H54 (cell line): ENCODE data around the gene CHKA.

Experiments used
- DNase-seq: peaks from one replicate; pipeline ENCODE4 v3.0.0; 2011; ENCODE audit warnings: low spot score, mixed read lengths; ENCODE audit not compliant: insufficient read length
- FAIRE-seq: peaks from 3 replicates; lab custom pipeline; 2011; peaks lifted over from hg19 to GRCh38; lab: Jason Lieb, UNC
- POLR2A ChIP-seq: IDR thresholded peaks from 2 replicates; pipeline ENCODE4 v1.6.1; 2011; ENCODE audit warnings: low read depth, mild to moderate bottlenecking, low read length

Gene CHKA

DNA sequence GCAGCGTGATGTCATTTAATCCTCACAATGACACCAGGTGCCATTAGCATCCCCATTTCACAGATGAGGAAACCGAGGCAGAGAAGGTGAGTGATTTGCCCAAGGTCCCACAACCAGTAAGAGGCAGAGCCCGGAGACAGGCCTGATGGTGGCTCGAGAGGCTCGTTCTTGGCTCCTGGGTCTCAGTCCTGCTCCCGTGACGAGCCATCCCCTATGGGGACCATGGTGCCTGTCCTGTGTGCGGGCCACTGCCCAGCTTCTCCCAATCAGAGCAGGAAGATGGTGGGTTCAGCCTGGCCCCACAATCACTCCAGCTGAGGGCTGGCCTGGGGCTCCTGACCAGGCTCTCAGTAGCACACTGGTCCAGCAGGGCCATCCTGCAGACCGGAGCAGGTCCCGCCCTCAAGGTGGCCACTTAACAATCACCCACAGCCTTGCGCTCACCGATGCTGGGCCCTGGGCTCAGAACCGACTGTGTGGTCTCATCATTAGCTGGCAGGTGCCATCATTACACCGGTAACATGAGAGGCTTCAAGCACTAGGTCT lies 107.5 kb downstream of the CHKA start:
- FAIRE-seq (no peak), DNase-seq (no peak)
- TF ChIP-seq POLR2A: no peak

DNA sequence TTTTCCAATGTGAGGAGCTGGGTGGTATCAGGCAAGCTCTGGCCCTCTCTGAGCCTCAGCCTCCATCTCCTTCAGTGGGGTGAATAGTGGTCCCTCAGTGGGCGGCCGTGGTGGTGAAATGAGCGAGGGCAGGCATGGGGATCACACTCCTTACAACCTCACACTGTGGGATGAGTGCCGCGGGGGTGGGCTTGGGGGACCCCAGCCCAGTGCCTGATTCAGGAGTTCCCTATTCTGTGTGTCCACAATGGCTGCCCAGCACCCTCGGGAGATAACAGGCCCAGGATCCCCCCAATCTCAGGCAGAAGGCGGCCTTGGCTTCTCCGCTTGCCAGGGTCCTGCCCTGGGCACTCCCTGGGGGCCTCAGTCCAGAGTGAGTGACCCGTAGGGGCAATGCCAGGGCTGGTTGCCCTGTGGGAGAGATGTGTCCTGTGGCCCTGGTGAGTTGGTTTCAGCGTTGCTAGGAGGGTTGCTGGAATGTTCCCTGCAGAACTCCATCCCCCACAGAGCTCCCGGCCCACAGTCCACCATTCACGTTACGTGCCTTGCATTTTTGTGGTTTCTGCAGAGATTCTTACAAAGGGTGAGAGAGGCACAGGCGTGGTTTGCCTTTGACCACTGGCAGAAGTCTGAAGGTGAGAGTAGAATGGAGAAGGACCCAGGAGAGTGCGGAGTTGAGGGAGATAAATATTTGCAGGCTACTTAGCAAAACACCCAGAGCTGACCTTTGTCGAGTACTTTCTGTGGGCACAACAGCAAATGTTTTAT lies 108.2 kb downstream of the CHKA start:
- no peak for FAIRE-seq

DNA sequence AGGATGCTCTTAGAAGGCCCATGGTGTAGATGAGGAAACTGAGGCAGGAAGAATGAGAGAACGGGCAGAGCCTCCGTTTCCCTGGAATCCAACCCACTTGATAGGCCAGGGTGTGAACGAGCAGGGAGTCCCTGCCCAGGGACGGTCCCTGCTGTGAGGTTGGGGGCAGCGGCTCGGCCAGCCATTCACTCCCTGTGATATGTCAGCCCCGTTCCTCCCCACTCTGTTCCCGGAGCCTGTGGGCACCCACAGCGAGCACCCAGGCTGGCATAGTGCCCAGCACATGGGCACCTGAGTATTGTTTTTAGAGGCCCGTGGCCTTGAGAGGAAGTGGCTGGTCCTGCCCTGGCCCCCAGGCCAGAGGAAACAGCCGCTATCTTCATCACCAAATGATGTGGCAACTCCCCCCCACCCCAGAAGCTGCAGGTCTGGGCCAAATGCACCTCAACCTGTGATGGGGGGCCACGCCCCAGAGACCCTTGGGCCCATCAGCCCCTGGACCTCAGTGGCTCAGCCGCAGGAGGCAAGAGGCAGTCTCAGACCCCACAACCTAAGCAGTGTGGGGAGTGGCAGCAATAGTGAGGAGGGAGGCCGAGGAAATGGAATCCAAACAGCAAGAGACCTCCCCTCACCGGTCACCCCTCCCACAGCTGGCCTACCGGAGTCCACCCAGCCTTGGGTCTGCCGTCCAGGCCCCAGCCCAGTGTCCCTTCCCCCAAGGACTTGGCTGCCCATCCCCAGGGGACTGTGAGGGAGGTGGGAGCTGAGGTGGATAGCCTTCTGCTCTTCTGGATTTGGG lies 108.9 kb downstream of the CHKA start:
- FAIRE-seq (no peak), DNase-seq (no peak)
- no peak for TF ChIP-seq POLR2A

More for the DNA sequence above, 108.2 kb downstream of the CHKA start:
- TF ChIP-seq POLR2A: 0 out of 2 replicates have a peak, but pooled peaks have one; percentile 26
- peak; percentile 88 for DNase-seq

DNA sequence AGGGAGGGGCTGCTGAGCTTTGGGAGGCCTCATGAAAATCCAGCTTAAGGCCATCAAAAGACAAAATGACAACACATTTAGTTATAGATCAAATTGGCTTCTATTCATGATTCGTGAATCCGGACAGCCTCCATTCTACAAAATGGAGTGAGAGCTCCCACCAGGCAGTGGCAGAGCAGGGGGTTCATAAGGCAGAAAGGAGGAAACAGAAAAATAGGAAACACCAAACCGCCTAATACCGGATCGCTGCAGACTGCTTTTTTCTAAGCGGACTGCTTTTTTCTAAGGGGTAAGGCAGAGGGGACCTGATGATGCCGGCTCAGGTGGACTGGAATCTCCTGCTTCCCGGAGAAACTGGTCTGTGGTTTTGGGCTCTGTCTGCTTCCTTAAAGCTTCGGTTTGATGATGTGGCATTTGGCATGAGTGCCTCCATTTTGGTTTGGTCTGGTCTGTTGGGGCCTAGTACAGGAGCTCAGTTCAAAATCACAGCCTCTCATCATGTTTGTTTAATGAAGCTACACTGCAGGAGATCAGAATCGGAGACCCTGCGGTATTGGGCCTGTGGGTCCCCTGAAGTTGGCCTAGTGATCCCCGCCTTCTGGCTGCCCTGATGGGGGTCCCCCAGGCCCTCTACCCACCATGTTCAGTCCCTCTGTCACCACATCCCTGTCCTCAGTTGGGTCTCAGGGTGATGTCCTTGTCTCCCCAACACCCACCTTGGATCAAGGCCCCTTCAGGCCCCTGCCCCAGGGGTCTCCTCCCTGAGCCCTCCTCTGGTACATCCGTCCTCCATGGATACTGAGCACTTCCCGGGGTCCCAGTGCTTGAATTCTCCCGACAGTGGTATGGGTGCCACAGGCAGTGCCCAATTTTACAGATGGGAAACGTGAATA lies 109.9 kb downstream of the CHKA start:
- FAIRE-seq (no peak), DNase-seq (no peak)
- no peak; the same call in 1 of the 2 replicates for TF ChIP-seq POLR2A

DNA sequence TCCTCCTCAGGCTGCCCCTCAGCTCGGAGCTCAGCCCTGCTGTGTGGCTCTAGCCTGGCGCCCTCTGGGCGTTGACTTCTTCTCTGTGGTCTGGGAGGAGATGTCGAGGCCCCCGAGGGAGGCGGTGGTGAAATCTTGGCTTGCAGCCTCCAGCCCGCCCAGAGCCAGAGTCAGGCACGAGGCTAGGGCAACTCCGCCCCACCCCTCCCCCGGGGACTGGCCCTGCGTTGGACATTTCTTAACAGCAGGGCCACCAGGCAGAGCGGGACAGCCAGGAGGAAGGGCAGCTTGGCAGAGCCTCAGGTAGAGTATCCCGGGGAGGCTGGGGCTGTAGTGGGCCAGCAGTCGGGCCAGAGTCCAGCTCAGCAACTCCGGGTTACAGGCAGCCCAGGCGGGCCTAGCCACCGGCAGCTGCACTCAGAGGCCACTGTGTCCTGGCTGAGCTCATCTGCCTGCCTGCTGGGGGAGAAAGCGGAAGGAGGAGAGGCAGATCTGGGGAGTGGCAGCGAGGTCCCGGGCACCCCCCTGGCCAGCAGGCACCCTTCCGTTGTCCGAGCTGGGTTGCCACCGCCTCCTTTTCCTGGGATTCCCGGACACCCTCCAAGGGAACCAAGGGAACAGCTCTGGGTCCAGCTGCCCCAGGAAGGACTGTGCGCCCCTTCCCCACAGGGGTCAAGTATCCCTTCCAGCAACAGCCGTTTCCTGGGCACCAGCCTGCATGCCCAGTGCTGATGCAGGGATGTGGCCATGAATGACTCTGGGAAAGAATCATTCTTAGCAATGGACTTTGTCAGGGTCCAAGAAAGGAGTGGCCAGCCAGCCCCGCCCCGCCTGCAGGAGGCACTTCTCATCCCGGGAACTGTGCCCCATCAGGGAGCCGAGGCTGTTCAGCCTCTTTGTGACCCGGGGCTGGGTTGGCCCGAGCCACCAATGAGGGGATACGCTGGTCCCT lies 110.8 kb downstream of the CHKA start, which contains the start of gene ALDH3B1:
TSS of gene ALDH3B1 (plus strand) at position 238 of the 952 bp plus-strand sequence. CDS start 4,971 bp downstream, outside the sequence.
- FAIRE-seq (no peak), DNase-seq (peak; percentile 89)
- TF ChIP-seq POLR2A: peak; percentile 72

DNA sequence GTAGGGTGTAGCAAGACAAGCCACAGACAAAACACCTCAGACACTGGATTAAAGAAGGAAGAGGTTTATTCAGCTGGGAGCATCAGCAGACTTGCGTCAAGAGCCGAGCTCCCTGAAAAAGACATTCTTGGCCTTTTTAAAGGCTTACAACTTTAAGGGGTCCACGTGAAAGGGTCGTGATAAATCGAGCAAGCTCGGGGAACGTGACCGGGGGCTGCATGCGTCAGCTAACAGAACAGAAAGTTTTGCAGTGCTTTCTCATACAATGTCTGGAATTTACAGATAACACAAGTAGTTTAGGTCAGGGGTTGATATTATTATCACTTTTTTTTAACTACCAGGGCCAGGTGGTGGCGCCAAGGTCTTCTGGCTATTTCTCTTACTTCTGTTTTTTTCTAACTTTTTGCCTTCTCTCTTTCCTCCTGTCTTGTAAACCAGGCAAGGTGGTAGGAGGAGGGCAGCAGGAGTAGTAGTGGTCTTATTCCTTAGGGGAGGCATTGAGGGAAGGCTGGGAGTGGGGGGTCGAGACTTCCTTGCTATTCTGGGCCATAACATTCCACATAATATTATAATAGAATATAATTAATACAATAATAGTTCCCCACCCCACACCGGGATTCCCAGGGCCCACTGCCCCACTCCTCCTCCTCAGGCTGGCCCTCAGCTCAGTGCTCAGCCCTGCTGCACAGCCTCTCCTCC lies 111.6 kb downstream of the CHKA start:
- no peak for TF ChIP-seq POLR2A
- DNase-seq (no peak), FAIRE-seq (no peak)

DNA sequence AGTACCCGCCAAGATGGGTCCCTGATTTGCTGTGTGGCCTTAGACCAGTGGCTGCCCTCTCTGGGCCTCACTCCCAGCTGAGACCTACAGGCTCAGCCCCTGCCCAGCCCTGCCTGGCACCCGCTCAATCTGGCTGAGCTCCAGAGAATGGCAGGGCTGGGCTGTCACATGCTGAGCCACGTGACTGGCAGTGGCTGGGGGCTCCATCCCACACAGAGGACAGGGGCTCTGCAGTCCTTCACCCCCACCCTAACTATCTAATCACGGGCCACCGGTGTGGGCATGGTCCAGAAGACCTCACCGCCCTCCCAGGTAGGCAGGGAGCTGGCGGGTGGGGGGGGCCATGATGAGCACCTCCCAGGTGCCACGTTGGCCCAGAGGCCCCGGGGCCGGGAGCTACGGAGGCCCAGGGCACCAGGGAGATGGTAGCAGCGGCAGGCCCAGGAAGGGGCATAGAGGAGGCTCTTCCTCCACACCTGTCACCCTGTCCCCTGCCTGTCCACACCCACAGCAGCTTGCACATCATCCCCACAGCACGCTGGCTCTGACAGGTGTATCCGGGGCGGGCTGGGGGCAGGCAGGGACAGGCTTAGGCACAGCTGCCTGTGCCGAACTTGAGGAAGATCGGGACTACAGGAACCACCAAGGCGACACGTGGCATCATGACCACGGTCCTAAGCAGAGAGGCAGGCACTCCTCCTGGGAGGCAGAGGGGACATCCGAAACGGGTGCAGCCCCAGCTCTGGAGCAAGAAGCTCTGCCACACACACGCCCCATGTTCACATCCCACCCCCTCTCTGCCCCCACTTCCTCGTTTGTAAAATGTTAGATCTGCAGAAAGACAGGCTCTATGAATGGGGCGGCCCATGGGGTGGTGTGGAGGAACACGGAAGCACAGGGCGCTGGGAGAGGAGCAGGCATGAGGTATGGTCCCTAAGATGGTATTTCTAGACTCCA lies 112.5 kb downstream of the CHKA start:
- TF ChIP-seq POLR2A: no peak
- DNase-seq (no peak), FAIRE-seq (no peak)

DNA sequence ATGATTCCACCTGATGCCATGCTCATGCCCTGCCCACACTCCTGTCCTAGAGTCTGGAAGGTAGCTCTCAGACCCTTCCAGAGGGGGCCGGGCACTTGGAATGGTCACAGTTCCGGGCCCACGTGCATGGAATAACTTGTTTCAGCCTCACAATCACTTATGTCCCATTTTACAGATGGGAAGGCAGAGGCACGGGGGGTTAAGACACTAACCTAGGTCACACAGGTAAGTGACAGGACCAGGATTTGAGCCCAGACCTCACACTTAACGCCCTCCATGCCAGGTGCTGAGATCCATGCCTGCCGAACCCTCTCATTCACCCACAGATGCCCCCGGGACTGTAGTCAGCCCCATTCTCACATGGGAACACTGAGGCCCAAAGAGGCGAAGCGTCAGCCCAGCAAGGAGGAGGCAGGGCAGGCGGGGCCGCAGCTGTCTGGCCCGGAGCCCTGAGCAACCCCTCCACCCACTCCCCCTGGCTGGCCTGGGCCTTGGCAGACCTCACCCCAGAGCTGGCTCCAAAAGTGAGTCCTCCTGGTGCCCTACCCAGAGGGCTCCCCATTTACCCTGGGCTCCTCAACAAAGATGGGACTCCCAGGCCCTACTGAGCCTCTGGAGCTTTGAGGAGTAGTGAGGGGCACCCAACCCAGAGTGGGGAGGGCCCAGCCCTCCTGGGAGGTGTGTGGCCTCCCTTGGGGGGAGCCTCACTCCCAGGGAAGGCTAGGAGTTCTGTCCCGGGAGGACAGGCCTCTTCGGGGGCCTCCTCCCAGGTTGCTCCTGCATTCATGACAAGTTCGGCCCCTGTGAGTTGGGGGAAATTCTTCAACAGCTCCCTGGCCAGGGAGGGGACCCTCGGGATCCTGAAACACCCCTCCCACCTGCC lies 113.4 kb downstream of the CHKA start:
- TF ChIP-seq POLR2A: no peak
- no peak for FAIRE-seq
- no peak for DNase-seq

DNA sequence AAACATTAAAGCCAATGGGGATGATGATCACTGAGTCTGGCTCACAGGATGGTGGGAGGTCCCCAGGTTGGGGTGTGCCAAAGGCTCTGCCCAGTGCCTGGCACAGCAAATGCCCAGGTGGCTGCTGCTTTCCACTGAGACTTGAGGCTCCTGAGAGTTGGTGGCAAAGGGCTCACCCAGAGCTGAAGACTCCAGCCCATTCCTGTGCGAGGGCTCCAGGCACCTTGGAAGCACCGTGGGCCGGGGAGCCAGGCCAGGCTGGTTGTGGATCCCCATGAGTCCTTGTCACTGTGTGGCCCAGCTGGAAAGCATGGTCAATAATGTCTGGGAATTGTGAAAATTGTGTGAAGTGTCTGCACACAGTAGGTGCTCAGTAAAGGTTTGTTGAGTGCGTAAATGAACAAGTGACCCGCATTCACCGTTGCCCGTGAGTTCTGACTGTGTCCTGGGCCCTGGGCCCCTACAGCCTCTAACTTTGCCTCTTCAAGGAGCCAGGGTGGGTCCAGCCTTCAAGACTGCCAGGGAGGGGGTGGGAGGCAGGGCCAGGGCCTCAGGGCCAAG lies 114.5 kb downstream of the CHKA start:
- TF ChIP-seq POLR2A: no peak
- DNase-seq: no peak
- no peak for FAIRE-seq
